HG02642 (cell line): ENCODE data around the gene RAC2.

Experiments used
- ATAC-seq: cut with Tn5 transposase; IDR thresholded peaks from one replicate; pipeline ENCODE4 v1.9.1; 2021; ENCODE audit warnings: mild to moderate bottlenecking; ENCODE audit not compliant: unreplicated experiment, poor library complexity

The RAC2 gene

DNA sequence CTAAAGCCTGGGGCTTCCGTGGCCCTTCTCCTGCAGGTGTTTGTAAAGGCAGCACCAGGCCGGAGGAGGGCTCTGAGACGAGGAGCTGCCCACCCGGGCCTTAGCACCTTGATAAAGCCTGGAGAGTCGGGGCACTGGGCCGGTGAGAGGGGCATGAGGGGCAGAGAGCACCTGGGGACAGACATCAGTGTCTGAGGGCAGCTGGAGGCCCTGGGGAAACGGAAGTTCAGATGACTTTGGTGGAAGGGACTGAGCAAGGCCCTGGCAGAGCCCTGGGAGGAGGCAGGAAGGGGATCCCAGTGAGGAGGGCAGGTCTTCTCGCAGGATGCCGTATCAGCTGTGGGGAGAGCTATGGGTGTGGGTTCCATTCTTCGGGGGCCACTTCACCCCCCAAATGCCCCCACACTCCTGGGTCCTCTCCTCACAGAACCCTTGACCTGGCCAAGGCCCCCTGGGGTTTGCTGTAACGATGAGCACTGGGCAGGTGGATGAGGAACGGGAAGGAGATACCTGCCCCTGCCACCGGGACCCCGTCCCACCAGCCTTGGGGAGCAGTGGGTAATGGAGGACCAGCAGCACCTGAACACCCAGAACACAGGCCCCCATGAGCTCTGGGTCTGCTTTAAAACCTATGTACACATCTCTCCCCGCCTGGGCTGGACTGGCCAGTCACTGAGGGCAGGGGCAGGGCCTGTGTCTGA lies 63.4 kb downstream of the RAC2 start:
- ATAC-seq, result no peak

DNA sequence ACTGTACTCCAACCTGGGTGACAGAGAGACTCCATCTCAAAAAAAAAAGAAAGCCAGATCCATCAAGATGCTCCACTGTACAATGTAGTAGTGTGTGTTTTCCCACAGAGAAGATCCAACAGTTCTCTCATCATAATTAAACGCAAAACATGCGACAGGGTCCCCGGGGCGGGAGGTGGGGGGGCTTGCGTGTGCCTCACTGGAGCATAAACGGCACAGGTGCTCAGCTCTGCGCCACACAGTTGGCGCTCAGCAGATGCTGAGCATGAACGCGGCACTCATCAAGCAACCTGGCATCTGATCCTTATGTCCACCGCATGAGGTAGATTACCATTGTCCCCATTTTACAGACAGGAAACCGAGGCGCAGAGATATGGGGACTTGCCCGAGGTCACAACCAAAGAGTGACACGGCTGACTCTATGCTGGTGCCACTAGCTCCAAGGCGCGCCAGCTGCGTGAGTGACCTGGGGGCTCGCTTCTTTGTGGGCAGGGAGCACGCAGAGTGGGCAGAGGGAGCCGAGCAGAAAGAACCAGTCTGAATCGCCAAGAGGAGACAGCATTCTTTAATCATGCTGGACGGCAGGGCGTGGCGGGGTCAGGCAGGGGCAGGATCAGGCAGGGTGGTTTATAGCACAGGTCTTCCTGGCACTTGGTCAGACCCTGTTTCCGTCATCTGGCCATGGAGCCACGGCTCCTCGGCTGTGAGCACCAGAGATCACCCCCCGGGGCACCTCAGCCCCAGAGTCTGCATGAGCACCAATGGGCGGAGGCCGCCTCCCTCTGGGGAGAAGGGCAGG lies 64.2 kb downstream of the RAC2 start:
- ATAC-seq, result no peak

DNA sequence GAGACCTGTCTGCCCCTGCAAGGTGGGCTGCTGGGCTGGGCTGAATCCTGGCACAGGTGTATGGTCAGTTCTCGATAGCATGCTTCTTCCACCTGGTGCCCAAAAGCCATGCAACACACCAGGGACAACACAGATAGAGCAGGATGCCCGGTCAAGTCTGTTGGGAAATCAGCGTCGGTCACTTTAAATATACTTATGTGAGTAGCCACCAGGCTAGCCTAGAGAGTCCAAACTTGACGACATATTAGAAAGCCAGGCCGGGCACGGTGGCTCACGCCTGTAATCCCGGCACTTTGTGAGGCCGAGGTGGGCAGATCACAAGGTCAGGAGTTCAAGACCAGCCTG lies 65.0 kb downstream of the RAC2 start:
- no peak for ATAC-seq

- no peak for ATAC-seq
These were observed 65.5 kb downstream of the RAC2 start for GRCh38 chr22:37178350-37179125.

GRCh38 chr22:37177755-37178154 lies 66.3 kb downstream of the RAC2 start:
- no peak for ATAC-seq

DNA sequence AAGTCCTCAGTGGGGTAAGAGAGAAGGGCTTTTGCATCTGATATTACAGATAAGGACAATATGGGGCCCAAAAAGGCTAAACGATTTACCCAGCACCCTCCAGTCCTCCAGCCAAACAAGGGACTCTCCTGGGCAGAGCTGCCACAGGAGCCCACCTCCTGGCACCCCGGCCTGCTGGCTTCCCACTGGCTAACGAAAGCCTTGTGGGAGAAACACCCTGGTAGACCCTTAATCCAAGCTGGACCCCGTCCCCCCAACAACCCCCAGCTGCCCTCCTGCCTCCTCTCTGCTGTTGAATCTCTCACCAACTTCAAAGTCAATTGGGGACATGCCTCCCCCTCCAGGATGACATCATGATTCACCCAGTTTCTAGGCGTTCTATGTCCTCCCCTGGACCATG lies 66.8 kb downstream of the RAC2 start:
- no peak for ATAC-seq

GRCh38 chr22:37176464-37177061 lies 67.5 kb downstream of the RAC2 start:
- no peak for ATAC-seq

- ATAC-seq, result no peak
These were observed 68.4 kb downstream of the RAC2 start for GRCh38 chr22:37175414-37176281.
